H9 (cell line): ENCODE results near the gene POFUT2. TPM values are rescaled to one million over a fixed set of nuclear protein-coding genes. Genes with fewer than 3 reads are reported as not detected.

Source experiments
- DNase-seq: peaks from one replicate; pipeline ENCODE4 v3.0.0-alpha.2; 2017
- H2AFZ ChIP-seq: one replicate; pipeline ENCODE4 v1.6.1; 2013; ENCODE audit warnings: mild to moderate bottlenecking, low read length, control low read depth, moderate library complexity
- H2AK5ac ChIP-seq: 2 replicates; pipeline ENCODE4 v1.6.1; 2013; ENCODE audit warnings: low read length, control low read depth, mixed read lengths; ENCODE audit not compliant: insufficient read length
- H2BK120ac ChIP-seq: one replicate; pipeline ENCODE4 v1.6.1; 2013; ENCODE audit warnings: low read depth, mild to moderate bottlenecking, low read length, control low read depth, inconsistent platforms; ENCODE audit not compliant: poor library complexity, severe bottlenecking
- H2BK12ac ChIP-seq: 2 replicates; pipeline ENCODE4 v1.6.1; 2013; ENCODE audit warnings: low read length, control low read depth, mixed read lengths, low read depth; ENCODE audit not compliant: insufficient read length
- H2BK15ac ChIP-seq: 2 replicates; pipeline ENCODE4 v1.6.1; 2013; ENCODE audit warnings: low read depth, low read length, control low read depth
- H2BK20ac ChIP-seq: one replicate; pipeline ENCODE4 v1.6.1; 2013; ENCODE audit warnings: low read depth, mild to moderate bottlenecking, low read length, control low read depth, inconsistent platforms; ENCODE audit not compliant: poor library complexity, severe bottlenecking
- H2BK5ac ChIP-seq: 2 replicates; pipeline ENCODE4 v1.6.1; 2013; ENCODE audit warnings: low read length, control low read depth, mixed read lengths; ENCODE audit not compliant: insufficient read length
- H3K14ac ChIP-seq: 2 replicates; pipeline ENCODE4 v1.6.1; 2013; ENCODE audit warnings: low read length, control low read depth; ENCODE audit not compliant: insufficient read depth
- H3K18ac ChIP-seq: 2 replicates; pipeline ENCODE4 v1.6.1; 2013; ENCODE audit warnings: low read depth, mild to moderate bottlenecking, mixed read lengths, low read length, control low read depth; ENCODE audit not compliant: insufficient read length
- H3K23ac ChIP-seq: 2 replicates; pipeline ENCODE4 v1.6.1; 2013; ENCODE audit warnings: low read length, control low read depth, mixed read lengths, low read depth; ENCODE audit not compliant: insufficient read length
- H3K23me2 ChIP-seq: 2 replicates; pipeline ENCODE4 v1.6.1; 2013; ENCODE audit warnings: low read depth, mild to moderate bottlenecking, mixed read lengths, low read length, control low read depth; ENCODE audit not compliant: insufficient read length, poor library complexity, severe bottlenecking
- H3K27ac ChIP-seq: 2 replicates; pipeline ENCODE4 v1.5.1; 2013; ENCODE audit warnings: low read length, control low read depth, mixed read lengths, low read depth; ENCODE audit not compliant: insufficient read length
- H3K27me3 ChIP-seq: 2 replicates; pipeline ENCODE4 v1.6.1; 2013; ENCODE audit warnings: low read length, control low read depth, inconsistent platforms; ENCODE audit not compliant: insufficient read depth
- H3K4ac ChIP-seq: 2 replicates; pipeline ENCODE4 v1.6.1; 2013; ENCODE audit warnings: low read depth, mild to moderate bottlenecking, control low read depth, inconsistent platforms, low read length, moderate library complexity
- H3K4me1 ChIP-seq: 2 replicates; pipeline ENCODE4 v1.6.1; 2013; ENCODE audit warnings: low read length, control low read depth, inconsistent platforms; ENCODE audit not compliant: insufficient read depth
- H3K4me2 ChIP-seq: 2 replicates; pipeline ENCODE4 v1.6.1; 2013; ENCODE audit warnings: low read length, control low read depth, mixed read lengths; ENCODE audit not compliant: insufficient read length, insufficient read depth
- H3K56ac ChIP-seq: 2 replicates; pipeline ENCODE4 v1.6.1; 2013; ENCODE audit warnings: low read depth, mild to moderate bottlenecking, mixed read lengths, low read length, control low read depth; ENCODE audit not compliant: insufficient read length
- H3K79me1 ChIP-seq: 2 replicates; pipeline ENCODE4 v1.6.1; 2013; ENCODE audit warnings: low read depth, mild to moderate bottlenecking, moderate library complexity, low read length, control low read depth, inconsistent platforms; ENCODE audit not compliant: insufficient read depth, poor library complexity, severe bottlenecking
- H3K79me2 ChIP-seq: 2 replicates; pipeline ENCODE4 v1.6.1; 2013; ENCODE audit warnings: low read length, control low read depth, inconsistent platforms; ENCODE audit not compliant: insufficient read depth
- H3K9ac ChIP-seq: 2 replicates; pipeline ENCODE4 v1.6.1; 2013; ENCODE audit warnings: low read length, control low read depth, mixed read lengths; ENCODE audit not compliant: insufficient read length; ENCODE audit errors: extremely low read depth
- H3K9me3 ChIP-seq: one replicate; pipeline ENCODE4 v1.6.1; 2013; ENCODE audit warnings: low read depth, low read length, inconsistent platforms; ENCODE audit not compliant: control insufficient read depth
- H3T11ph ChIP-seq: one replicate; pipeline ENCODE4 v1.6.1; 2013; ENCODE audit warnings: mild to moderate bottlenecking, low read length, control low read depth, inconsistent platforms
- H4K20me1 ChIP-seq: one replicate; pipeline ENCODE4 v1.6.1; 2013; ENCODE audit not compliant: control insufficient read depth, insufficient read length, insufficient read depth
- H4K5ac ChIP-seq: 2 replicates; pipeline ENCODE4 v1.6.1; 2013; ENCODE audit warnings: low read depth, mild to moderate bottlenecking, mixed read lengths, low read length, control low read depth; ENCODE audit not compliant: insufficient read length
- H4K8ac ChIP-seq: replicated peaks from 2 replicates; pipeline ENCODE4 v1.6.1; 2013; ENCODE audit warnings: low read length, control low read depth, mixed read lengths, low read depth; ENCODE audit not compliant: insufficient read length
- H4K91ac ChIP-seq: 2 replicates; pipeline ENCODE4 v1.6.1; 2013; ENCODE audit warnings: low read depth, mild to moderate bottlenecking, moderate library complexity, mixed read lengths, low read length, control low read depth; ENCODE audit not compliant: insufficient read length
- H3K27ac Mint-ChIP-seq, 3 experiments: 2 replicates in 2 of 3; 3 replicates in 1 of 3; pipeline ENCODE4 v1.8.0; 2020 to 2021; ENCODE audit warnings: mixed read lengths in 3 of 3, mild to moderate bottlenecking in 1 of 3, moderate library complexity in 1 of 3
- H3K27me3 Mint-ChIP-seq: 2 replicates; pipeline ENCODE4 v1.8.0; 2021; ENCODE audit warnings: low read depth, mild to moderate bottlenecking, moderate library complexity, mixed read lengths
- H3K36me3 Mint-ChIP-seq, 3 experiments: 2 replicates in 2 of 3; 3 replicates in 1 of 3; pipeline ENCODE4 v1.8.0; 2020 to 2021; ENCODE audit warnings: low read depth in 3 of 3, mixed read lengths in 3 of 3; ENCODE audit not compliant: insufficient read depth in 1 of 3
- H3K4me1 Mint-ChIP-seq, 2 experiments: 2 replicates each; pipeline ENCODE4 v1.8.0; 2020; ENCODE audit warnings: mixed read lengths in 2 of 2
- H3K4me3 Mint-ChIP-seq, 2 experiments: 2 replicates in 1 of 2; 3 replicates in 1 of 2; pipeline ENCODE4 v1.8.0; 2020 to 2021; ENCODE audit warnings: mild to moderate bottlenecking in 2 of 2, mixed read lengths in 2 of 2, moderate library complexity in 1 of 2
- H3K9me3 Mint-ChIP-seq, 2 experiments: 2 replicates in 1 of 2; 3 replicates in 1 of 2; pipeline ENCODE4 v1.8.0; 2020; ENCODE audit warnings: mild to moderate bottlenecking in 2 of 2, mixed read lengths in 2 of 2, moderate library complexity in 1 of 2
- CTCF ChIP-seq: fragments of 200-600 bp; sonication (generic); conservative IDR thresholded peaks from 3 replicates; pipeline ENCODE4 v1.8.0; 2021; ENCODE audit warnings: antibody characterized with exemption, mild to moderate bottlenecking
- WGBS: extraction: QIAGEN DNeasy Blood & Tissue Kit; methylation state at CpG from one replicate; pipeline ENCODE4 v1.1.7; 2013; ENCODE audit warnings: missing lambda C conversion rate, low lambda C conversion rate, mixed read lengths; ENCODE audit not compliant: insufficient read length; ENCODE audit errors: extremely low coverage; 5-methylcytosine and 5-hydroxymethylcytosine counted together
- total RNA-seq: library from RNA; stranded (reverse); gene quantifications from 2 replicates; pipeline ENCODE4 v1.2.1, GENCODE V29; 2021

Gene POFUT2
- total RNA-seq, 1 experiment from 2014 or later: 34.8 TPM

- Histone ChIP-seq H2AFZ (no peak overlapping the region), H4K5ac (no peak overlapping the region), H3K23ac (no peak overlapping the region), H3K79me2 (no peaks in the 10 kb centered on the region), H3K27me3 (no peaks in the 10 kb centered on the region), H2BK20ac (no peak overlapping the region), H3K9me3 (no peaks in the 10 kb centered on the region), H3K9ac (no peak overlapping the region), H2AK5ac (no peak overlapping the region), H3K18ac (peak overlapping the region; percentile 35), H2BK120ac (no peak overlapping the region), H4K8ac (no peak overlapping the region), H3K27ac (no peak overlapping the region), H2BK15ac (no peak overlapping the region), H4K91ac (no peak overlapping the region), H3K4me1 (peaks cover 2% of the 10 kb centered on the region; the same call in 1 of the 2 replicates), H4K20me1 (no peaks in the 10 kb centered on the region), H2BK5ac (no peak overlapping the region), H3K56ac (no peak overlapping the region), H3K79me1 (no peaks in the 10 kb centered on the region), H3K4ac (no peak overlapping the region), H3K14ac (no peak overlapping the region), H2BK12ac (no peak overlapping the region), H3K4me2 (no peak overlapping the region), H3K23me2 (no peaks in the 10 kb centered on the region), H3T11ph (no peak overlapping the region)
- Mint-ChIP-seq H3K9me3 (peaks cover 0 to 3% of the 10 kb centered on the region in 2 experiments; a peak in 3 of 5 replicates), H3K27me3 (peaks cover 19% of the 10 kb centered on the region), H3K4me1 (peaks cover 44 to 52% of the 10 kb centered on the region in 2 experiments), H3K4me3 (no peak overlapping the region), H3K36me3 (no peaks in the 10 kb centered on the region), H3K27ac (no peak overlapping the region; a peak in 1 of 7 replicates)
- DNase-seq: peak; percentile 10
- TF ChIP-seq CTCF: no peak
- WGBS: no CpG with 5 or more reads among the region's 9 CpGs
Observed at GRCh38 chr21:45334591-45335081, 46.9 kb upstream of the POFUT2 start.
